Common myeloid progenitor, CD34-positive (primary cell): Measurements from ENCODE around the gene DENND1A.
A peak's percentile ranks its signal among the peaks of the same experiment; 100 is the strongest.
"Not testable (repeated sequence)": the region's sequence is repeated elsewhere in the genome, so short reads cannot be mapped to it uniquely, and the experiment has no call there.

Experiments used
- CTCF ChIA-PET: fragments of 350-600 bp; sonication (Branson Sonifier 250); formaldehyde crosslinking; loops from one replicate; lab custom pipeline; 2021; ENCODE audit warnings: antibody characterized with exemption; lab: Charles Lee
- POLR2A ChIA-PET: fragments of 350-600 bp; sonication (Branson Sonifier 250); formaldehyde crosslinking; loops from one replicate; lab custom pipeline; 2021; ENCODE audit warnings: antibody characterized with exemption; lab: Charles Lee
- DNase-seq, 3 donors: peaks; one replicate each; pipeline versions ENCODE4 v3.0.0 to v3.0.0-alpha.2; 2013
- H3K27ac ChIP-seq, 2 experiments: 1 replicate in 1 of 2; 2 replicates in 1 of 2; pipeline ENCODE4 v1.7.0; 2013; ENCODE audit warnings: inconsistent platforms in 2 of 2, low read length in 2 of 2, mild to moderate bottlenecking in 2 of 2, low read depth in 1 of 2, moderate library complexity in 1 of 2; ENCODE audit not compliant: severe bottlenecking in 2 of 2, insufficient read depth in 1 of 2, poor library complexity in 1 of 2
- H3K27me3 ChIP-seq, 5 experiments: replicated peaks in 2 of 5; 1 replicate in 3 of 5; 2 replicates in 2 of 5; pipeline versions ENCODE4 v1.6.1 to v1.7.0; 2013; ENCODE audit warnings: low read length in 4 of 5, mild to moderate bottlenecking in 2 of 5, moderate library complexity in 2 of 5, inconsistent platforms in 1 of 5; ENCODE audit not compliant: insufficient read depth in 5 of 5, control insufficient read depth in 4 of 5
- H3K36me3 ChIP-seq, 4 experiments: 1 replicate in 2 of 4; 2 replicates in 2 of 4; pipeline versions ENCODE4 v1.6.1 to v1.7.0; 2013; ENCODE audit warnings: low read length in 3 of 4, control low read depth in 1 of 4, mild to moderate bottlenecking in 1 of 4; ENCODE audit not compliant: control insufficient read depth in 4 of 4, insufficient read depth in 4 of 4
- H3K4me1 ChIP-seq, 4 experiments: 1 replicate in 3 of 4; 2 replicates in 1 of 4; pipeline versions ENCODE4 v1.6.1 to v1.7.1; 2013; ENCODE audit warnings: low read length in 3 of 4, mild to moderate bottlenecking in 3 of 4, control low read depth in 1 of 4, inconsistent platforms in 1 of 4, moderate library complexity in 1 of 4; ENCODE audit not compliant: control insufficient read depth in 4 of 4, insufficient read depth in 4 of 4; ENCODE audit errors: control extremely low read depth in 1 of 4
- H3K4me3 ChIP-seq, 7 experiments: 1 replicate in 4 of 7; 2 replicates in 3 of 7; pipeline versions ENCODE4 v1.5.1 to v1.7.0; 2013; ENCODE audit warnings: mild to moderate bottlenecking in 7 of 7, low read length in 6 of 7, moderate library complexity in 6 of 7, inconsistent platforms in 2 of 7, low read depth in 2 of 7, control low read depth in 1 of 7; ENCODE audit not compliant: insufficient read depth in 4 of 7, control insufficient read depth in 1 of 7; ENCODE audit errors: extremely low read depth in 1 of 7
- H3K9me3 ChIP-seq, 5 experiments: 1 replicate in 4 of 5; 2 replicates in 1 of 5; pipeline versions ENCODE4 v1.6.1 to v1.7.1; 2013; ENCODE audit warnings: low read length in 4 of 5, mild to moderate bottlenecking in 2 of 5, inconsistent platforms in 1 of 5, low read depth in 1 of 5, moderate library complexity in 1 of 5; ENCODE audit not compliant: control insufficient read depth in 4 of 5, insufficient read depth in 2 of 5; ENCODE audit errors: control extremely low read depth in 1 of 5
- WGBS: methylation state at CpG from one replicate; pipeline ENCODE4 v1.1.5; 2013; ENCODE audit not compliant: insufficient coverage; 5-methylcytosine and 5-hydroxymethylcytosine counted together

Gene DENND1A

DNA sequence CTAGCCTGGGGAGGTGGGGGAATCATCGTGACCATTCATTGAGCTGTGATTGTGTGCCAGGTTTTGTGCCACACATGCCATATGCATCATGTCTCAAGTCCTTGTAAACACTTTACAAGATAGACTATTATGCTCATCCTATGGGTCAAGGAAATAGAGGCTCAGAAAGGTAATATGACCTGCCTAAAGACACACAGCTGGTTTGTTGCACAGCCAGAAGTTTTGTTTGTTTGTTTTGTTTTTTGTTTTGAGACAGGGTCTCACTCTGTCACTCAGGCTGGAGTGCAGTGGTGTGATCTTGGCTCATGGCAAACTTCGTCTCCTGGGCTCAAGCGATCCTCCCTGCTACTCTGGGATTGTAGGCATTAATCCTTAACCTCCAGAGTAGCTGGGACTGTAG lies 595.3 kb downstream of the DENND1A start:
- no peak for DNase-seq
- Histone ChIP-seq H3K4me3 (no peak overlapping the region), H3K27ac (no peak overlapping the region), H3K27me3 (no peaks in the 10 kb centered on the region), H3K36me3 (no peaks in the 10 kb centered on the region), H3K9me3 (no peaks in the 10 kb centered on the region), H3K4me1 (peaks cover 2 to 46% (median 24%) of the 10 kb centered on the region in 4 experiments)
- ChIA-PET CTCF (interaction anchor here (0.9 to 1.8 kb wide), 2 partner anchors 15 to 35 kb away, joined by 3 to 6 read pairs; no protein-coding TSS in a partner anchor), POLR2A (no interaction called here)
- 100% methylated on average over 3 of the region's 3 CpGs for WGBS

DNA sequence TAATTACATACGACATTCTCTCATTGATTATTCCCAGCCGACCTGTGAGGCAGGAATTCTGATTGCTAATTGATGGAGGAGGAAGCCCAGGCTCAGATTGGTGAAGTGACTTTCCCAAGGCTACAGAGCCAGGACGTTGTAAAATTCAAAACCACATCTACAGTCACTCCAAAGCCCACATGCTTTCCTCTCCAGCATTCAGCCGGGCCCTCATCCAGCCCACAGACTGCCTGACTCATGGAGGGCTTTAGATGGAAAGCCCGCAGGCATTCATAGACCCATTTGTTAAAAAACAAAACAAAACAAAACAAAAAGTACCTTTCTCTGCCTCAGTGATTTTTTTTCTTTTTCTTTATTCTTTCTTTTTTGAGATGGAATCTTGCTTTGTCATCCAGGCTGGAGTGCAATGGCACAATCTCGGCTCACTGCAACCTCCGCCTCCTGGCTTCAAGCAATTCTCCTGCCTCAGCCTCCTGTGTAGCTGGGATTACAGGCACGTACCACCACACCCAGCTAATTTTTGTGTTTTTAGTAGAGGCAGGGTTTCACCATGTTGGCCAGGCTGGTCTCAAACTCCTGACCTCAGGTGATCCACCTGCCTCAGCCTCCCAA lies 596.8 kb downstream of the DENND1A start:
- H3K27ac ChIP-seq, H3K9me3 ChIP-seq, H3K27me3 ChIP-seq, POLR2A ChIA-PET, H3K4me3 ChIP-seq, H3K36me3 ChIP-seq: not testable (repeated sequence)
- WGBS, result 44% methylated on average over 5 of the region's 8 CpGs
- DNase-seq, result peak; percentile 40 to 78 (median 78)
- peaks cover 2 to 39% (median 17%) of the 10 kb centered on the region in 4 experiments for H3K4me1 ChIP-seq
- CTCF ChIA-PET, result interaction anchor here (0.9 to 1.8 kb wide), 2 partner anchors 16 to 95 kb away, joined by 3 to 6 read pairs; no protein-coding TSS in a partner anchor

DNA sequence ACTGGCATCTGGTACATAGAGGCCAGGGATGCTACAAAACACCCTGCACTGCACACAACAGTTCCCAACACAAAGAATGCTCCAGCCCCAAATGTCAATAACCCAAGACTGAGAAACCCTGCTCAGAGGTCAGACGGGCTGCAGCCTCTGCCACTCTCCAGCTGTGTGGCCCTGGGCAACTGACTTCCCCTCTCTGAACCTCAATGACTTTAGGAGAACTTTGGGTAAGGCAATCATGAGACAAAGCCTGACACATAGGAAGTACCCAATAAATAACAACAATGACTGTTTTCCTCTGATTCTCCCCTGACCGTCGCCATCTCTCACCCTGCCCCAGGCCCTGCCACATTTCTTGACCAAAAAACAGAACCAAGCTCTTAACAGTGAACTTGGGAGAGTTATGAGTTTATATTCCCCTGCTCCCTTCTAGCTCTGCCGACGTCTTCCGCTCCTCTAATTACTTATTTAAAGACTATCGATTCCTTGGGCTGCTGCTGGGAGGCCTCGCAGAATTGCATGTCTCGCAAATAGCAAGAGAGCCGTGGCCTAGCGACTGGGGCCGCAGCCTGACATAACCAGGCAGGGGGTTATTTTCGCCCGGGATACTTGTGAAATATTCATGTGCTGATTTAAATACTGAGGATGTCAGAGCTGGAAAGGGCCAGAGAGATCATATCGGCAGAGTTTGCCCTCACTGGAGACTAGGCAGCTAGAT lies 598.4 kb downstream of the DENND1A start:
- Histone ChIP-seq H3K4me1 (peaks cover 2 to 43% (median 21%) of the 10 kb centered on the region in 4 experiments), H3K27ac (no peak overlapping the region), H3K4me3 (no peak overlapping the region), H3K27me3 (no peaks in the 10 kb centered on the region), H3K9me3 (no peaks in the 10 kb centered on the region), H3K36me3 (no peaks in the 10 kb centered on the region)
- CTCF ChIA-PET, result interaction anchor here (1.1 kb wide), 1 partner anchor 12 kb away, joined by 4 read pairs; no protein-coding TSS in a partner anchor
- DNase-seq, result no peak
- POLR2A ChIA-PET, result interaction anchor here (0.6 kb wide), 1 partner anchor 826 kb away, joined by 7 read pairs; no protein-coding TSS in a partner anchor
- WGBS, result 92% methylated on average over 13 of the region's 15 CpGs
